Measurements from ENCODE around the gene PMF1.

PMF1 gene

DNA sequence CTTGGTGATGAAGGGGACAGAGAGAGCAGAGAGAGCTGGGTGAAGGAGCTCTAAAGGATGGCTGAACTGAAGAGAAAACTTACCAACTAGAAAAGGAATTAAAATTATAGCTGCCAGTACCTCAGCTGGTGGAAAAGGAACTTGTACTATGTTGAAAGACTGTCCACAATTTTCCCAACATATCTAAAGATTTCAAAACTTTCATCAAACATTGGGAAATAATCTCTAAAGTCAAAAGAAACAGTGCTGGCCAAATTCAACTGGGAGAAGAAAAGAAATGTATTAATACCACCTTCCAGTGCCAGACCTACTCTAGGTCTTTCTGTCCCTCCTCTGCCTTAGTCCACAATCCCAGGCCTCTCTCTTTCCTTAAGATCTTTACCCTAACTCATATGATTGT lies 63.7 kb downstream of the PMF1 start:
- in situ Hi-C loops (cut with HindIII; ENCODE audit: low pct_ligation_motif_present, low sequenced_read_pairs), result no loop called here
- Histone ChIP-seq H3K4me3 (ENCODE audit: low read depth, low read length) (no peak overlapping the region), H3K36me3 (replicated peaks) (peaks cover 50% of the 10 kb centered on the region), H3K27me3 (replicated peaks) (no peaks in the 10 kb centered on the region), H3K27ac (no peak overlapping the region)
- DNase-seq, result no peak
- TF ChIP-seq, protein P1, sequence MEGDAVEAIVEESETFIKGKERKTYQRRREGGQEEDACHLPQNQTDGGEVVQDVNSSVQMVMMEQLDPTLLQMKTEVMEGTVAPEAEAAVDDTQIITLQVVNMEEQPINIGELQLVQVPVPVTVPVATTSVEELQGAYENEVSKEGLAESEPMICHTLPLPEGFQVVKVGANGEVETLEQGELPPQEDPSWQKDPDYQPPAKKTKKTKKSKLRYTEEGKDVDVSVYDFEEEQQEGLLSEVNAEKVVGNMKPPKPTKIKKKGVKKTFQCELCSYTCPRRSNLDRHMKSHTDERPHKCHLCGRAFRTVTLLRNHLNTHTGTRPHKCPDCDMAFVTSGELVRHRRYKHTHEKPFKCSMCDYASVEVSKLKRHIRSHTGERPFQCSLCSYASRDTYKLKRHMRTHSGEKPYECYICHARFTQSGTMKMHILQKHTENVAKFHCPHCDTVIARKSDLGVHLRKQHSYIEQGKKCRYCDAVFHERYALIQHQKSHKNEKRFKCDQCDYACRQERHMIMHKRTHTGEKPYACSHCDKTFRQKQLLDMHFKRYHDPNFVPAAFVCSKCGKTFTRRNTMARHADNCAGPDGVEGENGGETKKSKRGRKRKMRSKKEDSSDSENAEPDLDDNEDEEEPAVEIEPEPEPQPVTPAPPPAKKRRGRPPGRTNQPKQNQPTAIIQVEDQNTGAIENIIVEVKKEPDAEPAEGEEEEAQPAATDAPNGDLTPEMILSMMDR (IDR thresholded peaks at IDR 0.05; ENCODE audit: low read depth, low read length, missing control alignments), result no peak

DNA sequence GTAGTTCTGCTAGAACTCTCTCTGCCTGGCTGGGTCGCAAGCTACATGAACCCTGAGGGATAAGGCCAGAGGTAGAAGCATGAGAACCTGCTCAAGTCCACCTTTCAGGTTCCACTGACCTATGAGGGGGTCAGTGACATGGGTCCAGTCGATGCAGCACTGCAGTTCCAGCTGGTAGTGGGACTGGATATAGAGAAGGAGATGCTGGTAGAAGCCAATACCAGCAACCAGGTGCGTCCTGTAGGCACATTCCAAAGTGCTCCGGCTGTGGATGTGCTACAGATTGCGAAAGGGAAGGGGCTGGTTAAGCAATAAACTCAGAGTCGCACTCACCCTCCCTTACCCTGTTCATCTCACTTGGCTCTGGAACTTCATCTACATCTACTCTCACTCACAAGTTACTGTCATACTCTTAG lies 64.2 kb downstream of the PMF1 start:
- in situ Hi-C loops (cut with HindIII; ENCODE audit: low pct_ligation_motif_present, low sequenced_read_pairs), result no loop called here
- no peak for DNase-seq
- TF ChIP-seq, protein P1 (IDR thresholded peaks at IDR 0.05; ENCODE audit: low read depth, low read length, missing control alignments), result no peak
- Histone ChIP-seq H3K27me3 (replicated peaks) (no peaks in the 10 kb centered on the region), H3K27ac (no peak overlapping the region), H3K36me3 (replicated peaks) (peaks cover 46% of the 10 kb centered on the region), H3K4me3 (ENCODE audit: low read depth, low read length) (no peak overlapping the region)

DNA sequence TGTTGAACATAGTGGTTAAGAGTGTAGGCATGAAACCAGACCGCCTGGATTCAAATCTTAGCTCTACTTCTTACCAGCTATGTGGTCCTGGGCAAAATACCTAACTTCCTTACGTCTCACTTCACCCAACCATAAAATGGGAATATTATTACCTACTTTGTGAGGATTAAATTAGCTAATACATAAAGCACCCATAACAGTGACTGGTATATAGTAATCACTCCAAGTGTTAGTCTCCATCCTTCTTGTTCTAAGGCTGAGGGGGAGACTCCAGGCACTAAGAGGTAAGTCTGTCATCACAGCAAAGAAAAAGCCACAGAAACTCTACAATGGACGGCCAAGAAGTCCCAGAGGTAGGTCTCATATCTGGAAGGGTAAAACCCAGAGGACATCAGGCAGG lies 67.0 kb downstream of the PMF1 start:
- TF ChIP-seq, protein P1 (IDR thresholded peaks at IDR 0.05; ENCODE audit: low read depth, low read length, missing control alignments), result no peak
- no peak overlapping the region for H3K4me3 ChIP-seq (ENCODE audit: low read depth, low read length)
- no peak for DNase-seq
- peaks cover 24% of the 10 kb centered on the region for H3K36me3 ChIP-seq (replicated peaks)
- in situ Hi-C loops (cut with HindIII; ENCODE audit: low pct_ligation_motif_present, low sequenced_read_pairs), result no loop called here
- no peak overlapping the region for H3K27ac ChIP-seq
- H3K27me3 ChIP-seq (replicated peaks), result no peaks in the 10 kb centered on the region

DNA sequence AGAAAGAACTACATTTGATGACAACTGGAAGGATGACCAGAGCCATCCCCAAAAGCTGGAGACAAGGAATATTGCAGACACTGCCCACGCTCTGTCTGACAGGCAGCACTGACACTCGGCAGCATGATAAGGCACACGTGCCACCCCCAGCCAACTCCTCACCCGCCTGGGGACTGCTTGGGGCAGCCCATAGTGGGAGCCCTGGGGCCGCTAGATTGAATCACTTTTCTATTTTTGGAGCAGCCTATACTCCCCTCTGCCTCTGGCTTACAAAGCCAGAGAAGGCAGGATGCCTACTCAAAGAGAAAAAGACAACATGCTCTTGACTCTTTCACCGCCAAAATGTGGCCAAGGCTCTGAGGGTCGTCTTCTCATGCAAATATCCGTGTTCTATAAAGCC lies 68.5 kb downstream of the PMF1 start:
- DNase-seq, result peak; percentile 56
- TF ChIP-seq, protein P1 (IDR thresholded peaks at IDR 0.05; ENCODE audit: low read depth, low read length, missing control alignments), result peak; percentile 35
- in situ Hi-C loops (cut with HindIII; ENCODE audit: low pct_ligation_motif_present, low sequenced_read_pairs), result no loop called here
- no peaks in the 10 kb centered on the region for H3K27me3 ChIP-seq (replicated peaks)
- peak overlapping the region; percentile 6 for H3K27ac ChIP-seq
- H3K4me3 ChIP-seq (ENCODE audit: low read depth, low read length), result peak overlapping the region; percentile 88
- H3K36me3 ChIP-seq (replicated peaks), result peaks cover 14% of the 10 kb centered on the region

DNA sequence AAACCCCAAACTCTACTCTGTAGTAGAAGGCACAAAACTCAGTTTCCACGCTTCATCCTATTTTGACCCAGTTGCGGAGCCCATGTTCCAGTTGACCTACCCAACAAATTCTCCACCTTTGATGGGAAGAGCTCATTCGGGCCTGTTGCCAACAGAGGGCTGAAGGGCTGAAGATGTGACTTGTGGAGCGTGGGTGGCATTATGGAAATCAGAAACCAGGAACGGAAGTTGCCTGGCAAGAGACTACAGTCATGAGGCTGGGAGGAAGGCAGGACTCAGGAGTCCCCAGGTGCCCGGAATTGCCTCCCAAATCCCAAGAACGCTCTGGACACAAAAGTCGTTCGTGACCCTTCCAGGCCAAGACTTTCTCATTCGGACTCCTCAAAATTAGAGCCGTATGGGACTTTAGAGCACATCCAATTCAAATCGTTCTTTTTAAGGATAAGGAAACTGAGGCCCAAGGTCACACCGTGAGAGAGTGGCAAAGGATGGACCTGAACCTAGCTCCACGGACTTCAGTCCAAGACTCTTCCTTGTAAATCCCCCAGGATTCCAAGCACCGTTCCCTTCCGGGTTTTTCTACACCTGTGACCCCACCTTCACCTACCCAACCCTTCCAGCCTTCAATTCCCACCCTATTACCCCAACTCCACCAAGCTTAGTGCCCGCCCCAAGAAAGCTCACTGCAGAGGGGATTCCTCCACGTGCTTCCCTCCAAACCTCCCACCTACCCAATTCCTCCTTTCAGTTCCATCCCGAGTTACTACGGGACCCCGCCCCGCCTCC lies 69.1 kb downstream of the PMF1 start:
- peak overlapping the region; percentile 88 for H3K4me3 ChIP-seq (ENCODE audit: low read depth, low read length)
- H3K27me3 ChIP-seq (replicated peaks), result no peaks in the 10 kb centered on the region
- in situ Hi-C loops (cut with HindIII; ENCODE audit: low pct_ligation_motif_present, low sequenced_read_pairs), result no loop called here
- TF ChIP-seq, protein P1 (IDR thresholded peaks at IDR 0.05; ENCODE audit: low read depth, low read length, missing control alignments), result no peak
- peak overlapping the region; percentile 97 for H3K27ac ChIP-seq
- DNase-seq, result peak; percentile 17
- H3K36me3 ChIP-seq (replicated peaks), result peaks cover 8% of the 10 kb centered on the region
